NCI-H2196 treated with DMSO at 0.1 percent for 48 hours (cell line): ENCODE data around the gene MYO7A.

Source experiments
- DNase-seq: peaks from one replicate; lab custom pipeline; 2025; ENCODE audit not compliant: unreplicated experiment; lab: John Stamatoyannopoulos, UW

MYO7A gene

DNA sequence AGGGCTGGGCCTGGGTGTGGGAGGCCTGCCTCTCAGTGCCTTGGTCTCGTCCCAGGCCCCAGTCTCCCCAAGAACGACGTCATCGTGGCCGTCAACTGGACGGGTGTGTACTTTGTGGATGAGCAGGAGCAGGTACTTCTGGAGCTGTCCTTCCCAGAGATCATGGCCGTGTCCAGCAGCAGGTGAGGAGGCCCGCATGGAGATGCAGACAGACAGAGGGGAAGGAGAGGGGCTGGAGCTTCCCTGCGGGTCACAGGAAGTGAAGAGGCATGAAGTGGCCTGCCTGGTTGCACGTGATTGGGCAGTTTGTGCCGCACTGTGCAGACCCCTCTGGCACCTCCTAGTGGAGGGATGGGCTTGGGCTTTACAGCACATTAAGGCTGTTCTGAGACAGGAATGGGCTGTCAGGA is 70.4 kb downstream of the MYO7A start:
- DNase-seq, result no peak

DNA sequence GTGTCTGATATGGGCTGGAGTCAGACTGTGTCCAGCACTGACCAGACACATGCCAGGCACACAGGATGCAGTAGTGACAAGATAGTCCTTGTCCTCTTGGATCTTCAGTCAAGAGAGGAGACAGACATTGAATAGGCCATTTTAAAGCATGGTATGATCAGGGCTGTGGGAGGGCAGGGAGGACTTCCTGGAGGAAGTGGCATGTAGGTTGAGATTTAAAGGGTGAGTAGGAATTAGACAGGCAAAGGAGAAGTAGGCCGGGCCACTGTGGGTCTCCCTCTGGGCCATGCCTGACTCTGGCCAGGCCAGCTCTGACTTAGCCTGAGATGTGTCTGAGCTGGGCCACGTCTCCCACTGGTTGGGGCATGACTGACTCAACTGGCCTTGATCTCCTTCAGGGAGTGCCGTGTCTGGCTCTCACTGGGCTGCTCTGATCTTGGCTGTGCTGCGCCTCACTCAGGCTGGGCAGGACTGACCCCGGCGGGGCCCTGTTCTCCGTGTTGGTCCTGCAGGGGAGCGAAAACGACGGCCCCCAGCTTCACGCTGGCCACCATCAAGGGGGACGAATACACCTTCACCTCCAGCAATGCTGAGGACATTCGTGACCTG is 71.2 kb downstream of the MYO7A start:
- DNase-seq, result no peak

DNA sequence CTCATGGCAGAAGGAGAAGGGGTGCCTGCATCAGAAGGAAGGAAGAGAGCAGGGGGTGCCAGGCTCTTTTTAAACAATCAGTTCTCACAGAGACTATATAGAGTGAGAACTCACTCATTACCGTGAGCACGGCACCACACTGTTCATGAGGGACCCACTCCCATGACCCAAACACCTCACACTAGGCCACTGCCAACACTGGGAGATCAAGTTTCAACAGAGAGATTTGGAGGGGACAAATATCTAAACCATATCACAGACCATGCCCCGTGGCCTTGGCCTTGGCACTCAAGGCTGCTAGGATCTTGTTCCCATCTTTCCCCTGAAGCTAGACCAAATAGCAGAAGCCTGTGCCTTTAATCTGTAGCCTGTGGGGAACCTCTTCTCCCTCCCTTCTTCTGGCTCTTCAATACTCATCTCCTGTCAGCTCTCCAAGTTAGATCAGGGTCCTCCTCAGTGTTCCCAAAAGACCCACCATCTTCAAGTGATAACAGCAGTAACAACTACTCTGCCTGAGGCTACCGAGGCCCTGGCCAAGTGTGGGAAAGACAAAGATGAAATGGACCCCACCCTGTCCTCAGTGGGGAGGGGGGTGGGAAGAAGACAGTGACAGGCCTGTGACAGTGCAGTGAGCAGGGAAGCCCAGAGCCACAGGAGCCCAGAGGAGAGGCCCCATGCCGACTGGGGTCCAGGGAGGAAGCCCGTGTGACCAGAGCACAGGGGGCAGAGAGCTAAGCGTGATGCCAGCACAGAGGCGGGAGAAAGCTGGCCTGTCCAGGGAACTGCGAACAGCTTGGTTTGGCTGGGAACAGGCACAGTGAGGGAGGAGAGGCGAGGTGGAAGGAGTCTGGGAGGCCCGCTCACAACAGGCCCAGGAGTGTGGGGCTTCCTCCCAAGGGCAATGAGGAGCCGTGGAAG is 72.6 kb downstream of the MYO7A start:
- no peak for DNase-seq

DNA sequence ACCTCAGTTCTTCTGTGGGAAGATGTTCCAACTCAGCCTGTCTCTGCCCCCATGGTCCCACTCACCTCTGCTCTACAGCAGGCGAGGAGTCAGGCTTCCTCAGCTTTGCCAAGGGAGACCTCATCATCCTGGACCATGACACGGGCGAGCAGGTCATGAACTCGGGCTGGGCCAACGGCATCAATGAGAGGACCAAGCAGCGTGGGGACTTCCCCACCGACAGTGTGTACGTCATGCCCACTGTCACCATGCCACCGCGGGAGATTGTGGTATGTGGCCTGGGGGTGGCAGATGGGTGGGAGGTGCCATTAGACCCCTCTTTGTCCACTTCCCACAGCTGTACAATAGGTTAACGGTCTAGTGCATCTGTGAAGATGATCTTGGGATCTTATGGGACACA is 73.3 kb downstream of the MYO7A start:
- DNase-seq, result no peak

DNA sequence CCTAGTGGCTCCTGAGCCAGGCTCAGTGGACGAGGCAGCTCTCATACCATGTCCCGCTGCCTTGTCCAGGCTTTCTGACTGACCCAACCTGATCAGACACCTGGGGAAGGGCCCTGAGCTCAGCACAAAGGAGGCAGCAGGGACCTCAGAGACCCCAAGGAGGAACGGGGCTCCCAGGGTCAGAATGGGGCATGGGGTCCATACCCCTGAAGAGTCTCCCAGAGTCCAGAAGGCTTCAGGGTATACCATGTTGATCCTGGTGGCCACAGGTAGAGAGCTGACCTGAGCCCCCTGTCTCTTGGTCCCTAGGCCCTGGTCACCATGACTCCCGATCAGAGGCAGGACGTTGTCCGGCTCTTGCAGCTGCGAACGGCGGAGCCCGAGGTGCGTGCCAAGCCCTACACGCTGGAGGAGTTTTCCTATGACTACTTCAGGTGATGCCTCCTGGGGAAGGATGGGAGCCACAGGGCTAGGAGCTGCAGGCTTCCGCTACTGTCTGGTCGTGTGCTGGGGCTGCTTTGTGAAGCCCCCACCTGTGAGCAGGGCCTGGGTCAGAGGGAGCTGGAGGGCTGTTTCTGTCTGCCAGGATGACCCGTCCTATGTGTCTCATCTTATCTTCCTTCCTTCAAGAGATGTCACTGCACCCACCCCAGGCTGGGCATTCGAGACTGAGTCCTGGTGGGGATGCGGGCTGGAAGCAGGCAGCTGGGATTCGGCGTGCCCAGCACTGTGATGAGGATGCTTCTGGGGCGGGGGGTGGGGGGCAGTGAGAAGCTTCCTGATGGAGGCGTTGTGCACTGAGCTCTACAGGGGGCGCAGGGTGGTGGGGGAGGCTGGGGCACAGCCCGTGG is 74.2 kb downstream of the MYO7A start:
- DNase-seq, result no peak

DNA sequence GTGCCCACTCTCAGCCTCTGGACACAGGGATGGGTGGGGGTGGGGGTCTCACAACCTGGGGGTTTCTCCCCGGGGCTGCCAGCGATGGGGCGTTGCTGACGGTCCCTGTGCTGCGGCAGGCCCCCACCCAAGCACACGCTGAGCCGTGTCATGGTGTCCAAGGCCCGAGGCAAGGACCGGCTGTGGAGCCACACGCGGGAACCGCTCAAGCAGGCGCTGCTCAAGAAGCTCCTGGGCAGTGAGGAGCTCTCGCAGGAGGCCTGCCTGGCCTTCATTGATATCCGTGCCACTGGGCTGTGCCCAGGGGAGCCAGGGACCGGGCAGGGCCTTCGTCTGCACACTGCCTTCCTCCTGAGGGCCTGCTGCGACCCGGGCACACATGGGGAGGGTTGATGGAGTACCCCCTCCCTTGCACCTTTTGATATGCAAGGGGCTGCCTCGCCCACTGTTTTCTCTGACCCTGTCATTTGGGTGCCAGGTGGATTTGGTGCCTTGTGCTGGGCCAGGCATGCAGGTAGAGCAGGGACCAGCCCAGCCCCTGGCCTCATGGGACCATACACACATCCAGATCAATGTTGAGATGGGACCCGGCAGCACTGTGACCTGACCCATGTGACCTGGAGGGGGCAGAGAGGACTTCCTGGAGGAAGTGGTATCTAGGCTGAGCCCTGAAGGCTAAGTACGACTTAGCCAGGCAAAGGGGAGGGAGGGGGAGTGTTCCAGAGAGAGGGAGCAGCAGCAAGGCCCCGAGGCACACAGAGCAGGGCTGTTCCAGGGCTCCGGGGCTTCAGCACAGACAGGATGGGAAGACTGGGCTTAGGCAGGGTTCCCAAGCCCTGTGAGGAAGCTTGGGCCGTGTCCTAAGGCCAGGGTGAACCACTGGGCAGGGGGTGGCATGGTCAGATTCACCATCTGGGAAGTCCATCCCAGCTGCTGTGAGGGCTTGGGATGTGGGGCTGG is 75.2 kb downstream of the MYO7A start:
- no peak for DNase-seq

DNA sequence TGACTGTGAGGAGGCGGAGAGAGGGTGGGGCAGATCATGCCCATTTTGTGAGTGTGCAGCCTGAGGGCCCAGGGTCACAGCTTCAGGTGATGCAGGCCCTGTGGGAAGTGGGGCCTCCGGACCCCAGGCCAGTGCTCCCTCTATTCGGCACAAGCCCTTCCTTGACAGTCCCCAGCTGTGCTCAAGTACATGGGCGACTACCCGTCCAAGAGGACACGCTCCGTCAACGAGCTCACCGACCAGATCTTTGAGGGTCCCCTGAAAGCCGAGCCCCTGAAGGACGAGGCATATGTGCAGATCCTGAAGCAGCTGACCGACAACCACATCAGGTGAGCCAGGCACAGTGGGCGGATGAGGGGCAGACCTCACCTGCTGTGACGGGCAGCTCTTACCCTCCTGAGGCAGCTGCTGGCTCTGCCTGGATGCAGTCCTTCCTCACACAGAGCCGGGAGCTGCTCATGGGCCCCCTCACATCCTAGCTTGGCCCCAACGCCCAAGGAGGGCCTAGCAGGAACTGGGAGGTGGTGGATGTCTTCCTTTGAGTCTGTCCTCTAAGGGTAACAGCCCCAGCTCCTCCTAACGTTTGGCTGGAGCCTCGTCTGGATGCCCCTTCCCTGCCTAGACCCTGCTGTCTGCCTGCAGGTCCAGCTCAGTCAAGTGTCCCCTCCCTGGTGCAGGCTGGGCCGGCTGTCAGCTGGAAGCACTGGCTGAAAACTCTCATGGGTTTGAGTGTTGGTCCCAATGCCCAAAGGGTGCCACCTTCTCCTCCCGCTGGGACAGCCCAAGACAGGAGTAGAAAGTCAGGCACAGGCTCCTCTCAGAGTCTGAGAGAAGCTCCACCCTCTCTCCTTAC is 76.1 kb downstream of the MYO7A start:
- DNase-seq, result no peak

DNA sequence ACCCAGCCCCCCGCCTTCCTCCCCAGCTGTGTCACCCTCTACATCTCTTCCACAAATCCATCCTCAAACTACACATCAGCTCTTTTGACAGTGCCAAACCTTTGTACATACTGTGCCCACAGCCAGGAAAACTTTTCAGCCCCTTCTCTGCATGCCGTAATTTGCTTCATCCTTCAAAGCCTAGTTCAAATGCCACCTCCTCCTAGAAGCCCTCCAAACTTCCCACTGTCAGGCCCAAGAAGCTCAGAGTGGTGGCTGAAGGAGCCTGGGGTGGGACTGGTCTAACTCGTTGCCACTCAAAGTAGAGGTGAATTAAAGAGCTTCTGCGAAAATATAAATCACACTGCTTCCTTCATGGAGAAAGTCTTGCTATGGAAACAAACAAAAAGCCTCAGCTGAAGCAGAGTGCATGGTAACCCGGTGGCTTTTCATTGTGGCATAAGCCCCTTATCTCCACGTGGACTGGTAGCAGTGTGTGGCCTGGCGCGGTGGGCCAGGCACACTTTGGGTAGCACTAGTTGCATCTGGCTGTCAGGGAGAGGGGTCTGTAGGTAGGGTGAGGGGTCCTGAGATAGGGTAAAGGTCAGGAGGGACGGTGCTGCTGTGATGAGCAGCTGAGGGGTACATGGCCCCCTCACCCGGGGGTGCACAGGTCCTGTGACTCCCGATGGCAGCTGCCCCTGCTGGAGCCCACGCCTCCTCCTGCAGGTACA is 76.9 kb downstream of the MYO7A start:
- no peak for DNase-seq

DNA sequence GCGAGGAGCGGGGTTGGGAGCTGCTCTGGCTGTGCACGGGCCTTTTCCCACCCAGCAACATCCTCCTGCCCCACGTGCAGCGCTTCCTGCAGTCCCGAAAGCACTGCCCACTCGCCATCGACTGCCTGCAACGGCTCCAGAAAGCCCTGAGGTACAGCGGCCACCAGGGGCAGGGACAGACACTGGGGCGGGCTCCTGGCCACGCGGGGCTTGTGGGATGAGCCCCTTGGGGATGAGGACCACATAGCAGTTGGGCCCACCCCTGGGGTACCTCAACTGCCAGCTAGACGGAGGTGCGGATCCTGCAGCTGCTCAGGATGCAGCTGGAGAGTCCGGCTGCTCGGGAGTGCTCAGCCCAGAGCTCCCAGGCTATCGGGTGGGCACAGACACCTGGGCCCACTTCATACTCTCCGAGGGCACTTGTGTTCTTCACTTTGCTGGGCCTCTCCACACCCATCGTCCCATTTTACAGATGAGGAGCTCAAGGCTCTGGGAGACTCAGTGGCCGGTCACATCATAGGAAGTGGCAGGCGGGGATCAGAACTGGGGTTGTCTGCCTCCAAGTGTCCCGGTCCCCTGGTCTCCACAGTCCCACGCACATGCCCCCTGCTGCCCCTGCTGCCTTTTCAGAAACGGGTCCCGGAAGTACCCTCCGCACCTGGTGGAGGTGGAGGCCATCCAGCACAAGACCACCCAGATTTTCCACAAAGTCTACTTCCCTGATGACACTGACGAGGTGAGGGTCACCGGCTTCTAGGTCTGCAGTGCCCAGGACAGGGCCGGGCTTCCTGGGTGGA is 77.6 kb downstream of the MYO7A start:
- DNase-seq, result no peak

DNA sequence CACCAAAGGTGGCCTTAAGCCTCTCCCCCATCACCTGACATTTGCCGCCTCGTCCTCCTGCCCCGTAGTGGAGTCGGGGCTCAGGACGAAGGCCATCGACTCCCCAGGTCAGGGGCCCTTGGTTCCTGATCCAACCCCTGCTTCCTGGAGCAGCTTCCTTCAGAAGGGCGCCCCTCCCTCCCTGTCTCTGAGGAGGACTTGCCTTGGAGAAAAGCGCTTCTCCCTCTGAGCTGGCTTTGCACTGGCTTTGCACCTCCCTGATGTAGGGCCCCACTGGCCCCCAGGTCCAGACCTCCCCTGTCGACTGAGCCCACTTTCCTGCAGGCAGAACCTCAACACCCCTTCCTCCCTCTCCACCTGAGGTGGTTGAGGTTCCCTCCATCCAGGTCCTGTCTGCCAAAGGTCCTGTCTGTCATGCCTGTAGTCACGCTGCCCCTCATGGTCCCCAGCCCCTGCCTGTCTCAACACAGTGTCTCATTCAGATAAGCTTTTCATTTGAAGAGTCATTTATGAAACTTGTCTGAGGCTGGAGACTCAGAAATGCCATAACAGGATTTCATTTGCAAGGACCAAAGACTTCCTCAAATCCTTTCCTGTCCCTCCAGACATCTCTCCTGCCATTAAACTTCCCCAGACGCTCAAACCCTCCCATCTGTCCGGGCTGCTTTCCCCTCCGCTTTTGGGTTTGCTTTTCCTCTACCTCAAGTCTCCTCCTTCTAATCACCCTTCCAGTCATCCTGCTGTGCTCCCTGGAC is 78.4 kb downstream of the MYO7A start:
- no peak for DNase-seq

DNA sequence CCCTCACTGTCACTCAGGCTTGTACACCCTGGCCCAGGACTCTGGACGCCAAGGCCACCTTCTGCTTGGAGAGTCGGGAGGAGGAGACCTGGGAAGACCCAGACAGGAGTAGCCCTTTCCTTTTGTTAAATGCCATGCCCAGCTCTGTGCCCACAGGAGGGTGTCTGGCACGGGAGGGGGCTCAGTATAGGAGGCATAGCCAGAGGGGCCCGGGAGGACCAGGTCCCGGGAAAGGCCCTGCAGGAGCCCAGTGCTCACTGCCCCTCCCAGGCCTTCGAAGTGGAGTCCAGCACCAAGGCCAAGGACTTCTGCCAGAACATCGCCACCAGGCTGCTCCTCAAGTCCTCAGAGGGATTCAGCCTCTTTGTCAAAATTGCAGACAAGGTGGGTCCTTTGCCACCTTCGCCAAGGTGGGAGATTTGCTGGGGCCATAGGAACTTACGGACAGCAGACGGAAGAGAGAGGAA is 79.0 kb downstream of the MYO7A start:
- DNase-seq, result no peak

DNA sequence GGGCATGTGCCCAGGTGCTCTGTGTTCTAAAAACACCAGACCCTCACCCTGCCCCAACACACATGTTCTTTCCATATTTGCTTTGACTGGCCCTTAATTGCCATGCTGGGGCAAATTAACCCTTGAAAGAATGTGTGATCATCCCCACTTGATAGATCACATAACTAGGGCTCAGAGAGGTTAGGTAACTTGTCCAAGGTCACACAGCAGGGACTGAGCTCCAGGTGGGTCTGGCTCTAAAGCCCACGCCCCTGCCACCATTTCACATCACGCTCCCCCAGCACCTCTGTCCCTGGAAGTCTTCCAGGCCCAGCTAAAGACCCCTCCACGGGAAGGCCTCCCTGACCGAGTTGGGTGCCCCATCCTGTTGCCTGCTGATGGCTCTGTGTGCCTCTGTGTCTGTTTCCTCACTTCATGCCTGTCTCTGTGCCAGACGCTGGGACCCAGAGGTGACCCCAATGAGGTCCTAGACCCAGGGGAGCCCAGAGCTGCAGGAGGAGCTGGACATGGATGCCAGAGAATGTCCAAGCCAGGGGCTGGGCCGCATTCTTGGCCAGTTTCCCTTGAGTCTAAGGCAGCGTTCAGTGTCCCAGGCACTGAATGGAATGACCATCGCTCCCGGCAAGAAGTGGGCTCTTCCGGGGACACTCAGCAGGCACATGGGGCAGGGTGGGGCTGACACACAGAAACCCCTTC is 79.7 kb downstream of the MYO7A start:
- DNase-seq, result no peak

DNA sequence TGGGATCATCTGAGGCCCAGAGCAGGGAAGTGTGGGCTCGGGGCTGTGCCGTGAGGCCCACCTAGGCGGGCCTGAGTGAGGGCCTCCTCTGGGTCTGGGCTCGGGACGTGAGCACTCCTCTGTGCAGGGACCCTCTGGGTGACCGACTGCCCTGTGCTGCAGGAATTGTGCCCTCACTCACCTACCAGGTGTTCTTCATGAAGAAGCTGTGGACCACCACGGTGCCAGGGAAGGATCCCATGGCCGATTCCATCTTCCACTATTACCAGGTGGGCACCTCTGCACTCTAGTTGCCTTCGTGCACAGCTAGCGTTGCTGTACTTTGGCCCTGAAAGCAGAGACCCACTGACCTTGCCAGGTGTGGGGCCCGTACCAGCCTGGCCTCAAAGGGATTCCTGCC is 80.5 kb downstream of the MYO7A start:
- DNase-seq, result no peak

DNA sequence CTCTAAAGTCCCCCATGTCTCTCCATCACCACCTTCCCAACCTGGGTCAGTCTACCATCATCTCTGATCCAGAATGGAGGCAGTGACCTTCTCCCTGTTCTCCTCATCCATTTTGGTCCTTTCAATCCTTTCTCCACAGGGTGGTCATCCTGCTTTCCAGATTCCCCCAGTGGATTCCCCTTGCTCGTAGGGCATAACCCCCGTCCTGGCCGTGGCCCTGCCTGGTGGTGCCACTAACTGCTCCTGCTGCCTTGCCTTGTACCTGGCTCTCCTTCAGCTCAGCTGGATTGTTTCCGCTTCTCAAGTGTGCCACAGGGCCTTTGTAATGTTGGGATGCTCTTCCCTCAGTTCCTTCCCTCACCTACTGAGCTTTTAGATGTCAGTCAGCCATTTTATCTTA is 81.6 kb downstream of the MYO7A start:
- no peak for DNase-seq

DNA sequence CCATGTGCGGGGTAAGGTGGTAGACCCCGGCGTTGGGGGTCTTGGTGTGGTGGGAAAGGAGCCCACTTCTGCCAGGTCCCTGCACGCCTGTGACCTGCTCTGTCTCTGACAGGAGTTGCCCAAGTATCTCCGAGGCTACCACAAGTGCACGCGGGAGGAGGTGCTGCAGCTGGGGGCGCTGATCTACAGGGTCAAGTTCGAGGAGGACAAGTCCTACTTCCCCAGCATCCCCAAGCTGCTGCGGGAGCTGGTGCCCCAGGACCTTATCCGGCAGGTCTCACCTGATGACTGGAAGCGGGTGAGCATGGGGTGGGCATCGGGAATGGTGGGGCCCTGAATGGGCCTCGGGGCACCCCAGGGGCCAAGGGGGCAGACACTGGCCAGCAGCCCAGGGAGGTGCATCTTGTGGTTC is 83.0 kb downstream of the MYO7A start:
- no peak for DNase-seq

DNA sequence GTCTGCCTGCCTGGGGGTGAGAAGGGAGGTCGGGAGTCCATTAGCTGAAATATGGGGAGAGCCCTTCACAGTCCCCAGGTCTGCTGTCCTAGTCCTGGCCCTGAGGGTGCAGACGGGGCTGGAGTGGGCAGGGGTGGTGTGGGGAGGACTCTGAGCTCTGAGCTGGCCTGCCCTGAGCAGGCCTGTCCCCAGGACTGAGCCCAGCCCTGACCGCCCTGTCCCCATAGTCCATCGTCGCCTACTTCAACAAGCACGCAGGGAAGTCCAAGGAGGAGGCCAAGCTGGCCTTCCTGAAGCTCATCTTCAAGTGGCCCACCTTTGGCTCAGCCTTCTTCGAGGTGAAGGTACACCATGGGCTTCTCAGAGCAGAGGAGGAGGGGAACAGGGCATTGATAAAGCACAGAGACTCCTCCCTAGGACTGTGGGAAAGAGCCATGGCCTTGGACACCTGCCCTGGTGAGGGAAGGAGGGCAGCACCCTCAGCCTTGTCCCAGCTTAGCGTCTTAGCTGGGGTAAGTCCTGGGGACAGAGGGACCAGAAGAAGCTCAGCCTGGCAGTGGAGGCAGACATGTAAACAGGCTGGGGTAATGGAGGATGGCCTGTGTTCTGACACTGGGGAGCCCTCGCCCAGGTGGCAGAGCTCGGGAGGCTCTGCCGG is 83.7 kb downstream of the MYO7A start:
- DNase-seq, result no peak
